H9 (cell line): ENCODE data around the gene VPREB1. TPM values are rescaled to one million over a fixed set of nuclear protein-coding genes. Genes with fewer than 3 reads are reported as not detected.

Source experiments
- DNase-seq: peaks from one replicate; pipeline ENCODE4 v3.0.0-alpha.2; 2017
- H2AFZ ChIP-seq: one replicate; pipeline ENCODE4 v1.6.1; 2013; ENCODE audit warnings: mild to moderate bottlenecking, low read length, control low read depth, moderate library complexity
- H2AK5ac ChIP-seq: 2 replicates; pipeline ENCODE4 v1.6.1; 2013; ENCODE audit warnings: low read length, control low read depth, mixed read lengths; ENCODE audit not compliant: insufficient read length
- H2BK120ac ChIP-seq: one replicate; pipeline ENCODE4 v1.6.1; 2013; ENCODE audit warnings: low read depth, mild to moderate bottlenecking, low read length, control low read depth, inconsistent platforms; ENCODE audit not compliant: poor library complexity, severe bottlenecking
- H2BK12ac ChIP-seq: 2 replicates; pipeline ENCODE4 v1.6.1; 2013; ENCODE audit warnings: low read length, control low read depth, mixed read lengths, low read depth; ENCODE audit not compliant: insufficient read length
- H2BK15ac ChIP-seq: 2 replicates; pipeline ENCODE4 v1.6.1; 2013; ENCODE audit warnings: low read depth, low read length, control low read depth
- H2BK20ac ChIP-seq: one replicate; pipeline ENCODE4 v1.6.1; 2013; ENCODE audit warnings: low read depth, mild to moderate bottlenecking, low read length, control low read depth, inconsistent platforms; ENCODE audit not compliant: poor library complexity, severe bottlenecking
- H2BK5ac ChIP-seq: 2 replicates; pipeline ENCODE4 v1.6.1; 2013; ENCODE audit warnings: low read length, control low read depth, mixed read lengths; ENCODE audit not compliant: insufficient read length
- H3K14ac ChIP-seq: 2 replicates; pipeline ENCODE4 v1.6.1; 2013; ENCODE audit warnings: low read length, control low read depth; ENCODE audit not compliant: insufficient read depth
- H3K18ac ChIP-seq: 2 replicates; pipeline ENCODE4 v1.6.1; 2013; ENCODE audit warnings: low read depth, mild to moderate bottlenecking, mixed read lengths, low read length, control low read depth; ENCODE audit not compliant: insufficient read length
- H3K23ac ChIP-seq: 2 replicates; pipeline ENCODE4 v1.6.1; 2013; ENCODE audit warnings: low read length, control low read depth, mixed read lengths, low read depth; ENCODE audit not compliant: insufficient read length
- H3K23me2 ChIP-seq: 2 replicates; pipeline ENCODE4 v1.6.1; 2013; ENCODE audit warnings: low read depth, mild to moderate bottlenecking, mixed read lengths, low read length, control low read depth; ENCODE audit not compliant: insufficient read length, poor library complexity, severe bottlenecking
- H3K27ac ChIP-seq: 2 replicates; pipeline ENCODE4 v1.5.1; 2013; ENCODE audit warnings: low read length, control low read depth, mixed read lengths, low read depth; ENCODE audit not compliant: insufficient read length
- H3K27me3 ChIP-seq: 2 replicates; pipeline ENCODE4 v1.6.1; 2013; ENCODE audit warnings: low read length, control low read depth, inconsistent platforms; ENCODE audit not compliant: insufficient read depth
- H3K4ac ChIP-seq: 2 replicates; pipeline ENCODE4 v1.6.1; 2013; ENCODE audit warnings: low read depth, mild to moderate bottlenecking, control low read depth, inconsistent platforms, low read length, moderate library complexity
- H3K4me1 ChIP-seq: 2 replicates; pipeline ENCODE4 v1.6.1; 2013; ENCODE audit warnings: low read length, control low read depth, inconsistent platforms; ENCODE audit not compliant: insufficient read depth
- H3K4me2 ChIP-seq: 2 replicates; pipeline ENCODE4 v1.6.1; 2013; ENCODE audit warnings: low read length, control low read depth, mixed read lengths; ENCODE audit not compliant: insufficient read length, insufficient read depth
- H3K56ac ChIP-seq: 2 replicates; pipeline ENCODE4 v1.6.1; 2013; ENCODE audit warnings: low read depth, mild to moderate bottlenecking, mixed read lengths, low read length, control low read depth; ENCODE audit not compliant: insufficient read length
- H3K79me1 ChIP-seq: 2 replicates; pipeline ENCODE4 v1.6.1; 2013; ENCODE audit warnings: low read depth, mild to moderate bottlenecking, moderate library complexity, low read length, control low read depth, inconsistent platforms; ENCODE audit not compliant: insufficient read depth, poor library complexity, severe bottlenecking
- H3K79me2 ChIP-seq: 2 replicates; pipeline ENCODE4 v1.6.1; 2013; ENCODE audit warnings: low read length, control low read depth, inconsistent platforms; ENCODE audit not compliant: insufficient read depth
- H3K9ac ChIP-seq: 2 replicates; pipeline ENCODE4 v1.6.1; 2013; ENCODE audit warnings: low read length, control low read depth, mixed read lengths; ENCODE audit not compliant: insufficient read length; ENCODE audit errors: extremely low read depth
- H3K9me3 ChIP-seq: one replicate; pipeline ENCODE4 v1.6.1; 2013; ENCODE audit warnings: low read depth, low read length, inconsistent platforms; ENCODE audit not compliant: control insufficient read depth
- H3T11ph ChIP-seq: one replicate; pipeline ENCODE4 v1.6.1; 2013; ENCODE audit warnings: mild to moderate bottlenecking, low read length, control low read depth, inconsistent platforms
- H4K20me1 ChIP-seq: one replicate; pipeline ENCODE4 v1.6.1; 2013; ENCODE audit not compliant: control insufficient read depth, insufficient read length, insufficient read depth
- H4K5ac ChIP-seq: 2 replicates; pipeline ENCODE4 v1.6.1; 2013; ENCODE audit warnings: low read depth, mild to moderate bottlenecking, mixed read lengths, low read length, control low read depth; ENCODE audit not compliant: insufficient read length
- H4K8ac ChIP-seq: replicated peaks from 2 replicates; pipeline ENCODE4 v1.6.1; 2013; ENCODE audit warnings: low read length, control low read depth, mixed read lengths, low read depth; ENCODE audit not compliant: insufficient read length
- H4K91ac ChIP-seq: 2 replicates; pipeline ENCODE4 v1.6.1; 2013; ENCODE audit warnings: low read depth, mild to moderate bottlenecking, moderate library complexity, mixed read lengths, low read length, control low read depth; ENCODE audit not compliant: insufficient read length
- H3K27ac Mint-ChIP-seq, 3 experiments: 2 replicates in 2 of 3; 3 replicates in 1 of 3; pipeline ENCODE4 v1.8.0; 2020 to 2021; ENCODE audit warnings: mixed read lengths in 3 of 3, mild to moderate bottlenecking in 1 of 3, moderate library complexity in 1 of 3
- H3K27me3 Mint-ChIP-seq: 2 replicates; pipeline ENCODE4 v1.8.0; 2021; ENCODE audit warnings: low read depth, mild to moderate bottlenecking, moderate library complexity, mixed read lengths
- H3K36me3 Mint-ChIP-seq, 3 experiments: 2 replicates in 2 of 3; 3 replicates in 1 of 3; pipeline ENCODE4 v1.8.0; 2020 to 2021; ENCODE audit warnings: low read depth in 3 of 3, mixed read lengths in 3 of 3; ENCODE audit not compliant: insufficient read depth in 1 of 3
- H3K4me1 Mint-ChIP-seq, 2 experiments: 2 replicates each; pipeline ENCODE4 v1.8.0; 2020; ENCODE audit warnings: mixed read lengths in 2 of 2
- H3K4me3 Mint-ChIP-seq, 2 experiments: 2 replicates in 1 of 2; 3 replicates in 1 of 2; pipeline ENCODE4 v1.8.0; 2020 to 2021; ENCODE audit warnings: mild to moderate bottlenecking in 2 of 2, mixed read lengths in 2 of 2, moderate library complexity in 1 of 2
- H3K9me3 Mint-ChIP-seq, 2 experiments: 2 replicates in 1 of 2; 3 replicates in 1 of 2; pipeline ENCODE4 v1.8.0; 2020; ENCODE audit warnings: mild to moderate bottlenecking in 2 of 2, mixed read lengths in 2 of 2, moderate library complexity in 1 of 2
- WGBS: extraction: QIAGEN DNeasy Blood & Tissue Kit; methylation state at CpG from one replicate; pipeline ENCODE4 v1.1.7; 2013; ENCODE audit warnings: missing lambda C conversion rate, low lambda C conversion rate, mixed read lengths; ENCODE audit not compliant: insufficient read length; ENCODE audit errors: extremely low coverage; 5-methylcytosine and 5-hydroxymethylcytosine counted together
- total RNA-seq: library from RNA; stranded (reverse); gene quantifications from 2 replicates; pipeline ENCODE4 v1.2.1, GENCODE V29; 2021
- TF ChIP-seq, protein P1 (sequence below): fragments of 200-600 bp; sonication (generic); conservative IDR thresholded peaks from 3 replicates; pipeline ENCODE4 v1.8.0; 2021; ENCODE audit warnings: antibody characterized with exemption, mild to moderate bottlenecking

VPREB1 gene
- total RNA-seq, 1 experiment from 2014 or later = not detected

- no peak overlapping the region for H3K9ac ChIP-seq
- H3K27ac Mint-ChIP-seq = no peak overlapping the region
- H4K8ac ChIP-seq = no peak overlapping the region
- H2AFZ ChIP-seq = no peak overlapping the region
- H3K56ac ChIP-seq = no peak overlapping the region
- H4K5ac ChIP-seq = no peak overlapping the region
- peaks cover 3% of the 10 kb centered on the region in 2 experiments; a peak in 3 of 4 replicates for H3K4me1 Mint-ChIP-seq
- TF ChIP-seq, protein P1, sequence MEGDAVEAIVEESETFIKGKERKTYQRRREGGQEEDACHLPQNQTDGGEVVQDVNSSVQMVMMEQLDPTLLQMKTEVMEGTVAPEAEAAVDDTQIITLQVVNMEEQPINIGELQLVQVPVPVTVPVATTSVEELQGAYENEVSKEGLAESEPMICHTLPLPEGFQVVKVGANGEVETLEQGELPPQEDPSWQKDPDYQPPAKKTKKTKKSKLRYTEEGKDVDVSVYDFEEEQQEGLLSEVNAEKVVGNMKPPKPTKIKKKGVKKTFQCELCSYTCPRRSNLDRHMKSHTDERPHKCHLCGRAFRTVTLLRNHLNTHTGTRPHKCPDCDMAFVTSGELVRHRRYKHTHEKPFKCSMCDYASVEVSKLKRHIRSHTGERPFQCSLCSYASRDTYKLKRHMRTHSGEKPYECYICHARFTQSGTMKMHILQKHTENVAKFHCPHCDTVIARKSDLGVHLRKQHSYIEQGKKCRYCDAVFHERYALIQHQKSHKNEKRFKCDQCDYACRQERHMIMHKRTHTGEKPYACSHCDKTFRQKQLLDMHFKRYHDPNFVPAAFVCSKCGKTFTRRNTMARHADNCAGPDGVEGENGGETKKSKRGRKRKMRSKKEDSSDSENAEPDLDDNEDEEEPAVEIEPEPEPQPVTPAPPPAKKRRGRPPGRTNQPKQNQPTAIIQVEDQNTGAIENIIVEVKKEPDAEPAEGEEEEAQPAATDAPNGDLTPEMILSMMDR = no peak
- no peaks in the 10 kb centered on the region for H3K9me3 ChIP-seq
- no peak overlapping the region for H2AK5ac ChIP-seq
- no peaks in the 10 kb centered on the region for H3K79me1 ChIP-seq
- peaks cover 3% of the 10 kb centered on the region for H4K20me1 ChIP-seq
- H3K36me3 Mint-ChIP-seq = no peaks in the 10 kb centered on the region
- H2BK20ac ChIP-seq = no peak overlapping the region
- H3K23ac ChIP-seq = no peak overlapping the region
- no peak overlapping the region for H3K27ac ChIP-seq
- H2BK12ac ChIP-seq = no peak overlapping the region
- H2BK120ac ChIP-seq = no peak overlapping the region
- no peak overlapping the region for H3K18ac ChIP-seq
- H3K4ac ChIP-seq = no peak overlapping the region
- H4K91ac ChIP-seq = no peak overlapping the region
- no peak overlapping the region for H2BK5ac ChIP-seq
- H3K4me1 ChIP-seq = no peaks in the 10 kb centered on the region
- DNase-seq = no peak
- H3K23me2 ChIP-seq = no peaks in the 10 kb centered on the region
- H3K27me3 Mint-ChIP-seq = peaks cover 100% of the 10 kb centered on the region
- H3K4me3 Mint-ChIP-seq = no peak overlapping the region
- H3K9me3 Mint-ChIP-seq = no peaks in the 10 kb centered on the region; a peak in 1 of 5 replicates
- H3K79me2 ChIP-seq = no peaks in the 10 kb centered on the region
- H2BK15ac ChIP-seq = no peak overlapping the region
- peaks cover 68% of the 10 kb centered on the region for H3K27me3 ChIP-seq
- H3K4me2 ChIP-seq = no peak overlapping the region
- no peak overlapping the region for H3T11ph ChIP-seq
- H3K14ac ChIP-seq = no peak overlapping the region
- WGBS = no CpG with 5 or more reads among the region's 5 CpGs
Observed at GRCh38 chr22:22196833-22197477, 47.6 kb upstream of the VPREB1 start.
